Panc1 (cell line): Measurements from ENCODE around the gene PPM1M. TPM values are rescaled to one million over a fixed set of nuclear protein-coding genes. Genes with fewer than 3 reads are reported as not detected.

Source experiments
- ATAC-seq: fragments of 200-7000 bp; cut with Tn5 transposase; 2 replicates; pipeline ENCODE4 v1.9.1; 2020; ENCODE audit warnings: mild to moderate bottlenecking, moderate library complexity
- BruUV-seq: library from RNA; stranded (reverse); fragments of 400-500 nt; replicated peaks from 2 replicates; lab custom pipeline; 2021; lab: Mats Ljungman, UMichigan
- CTCF ChIA-PET: fragments of 300-600 bp; sonication (Branson Sonifier 250); formaldehyde crosslinking; loops from one replicate; lab custom pipeline; 2022; ENCODE audit warnings: antibody characterized with exemption; lab: Charles Lee
- POLR2A ChIA-PET: fragments of 300-600 bp; sonication (Branson Sonifier 250); formaldehyde crosslinking; loops from one replicate; lab custom pipeline; 2022; ENCODE audit warnings: antibody characterized with exemption; lab: Charles Lee
- DNase-seq: peaks from one replicate; pipeline ENCODE4 v3.0.0-alpha.2; 2010; ENCODE audit warnings: low read depth, low spot score
- H3K27ac ChIP-seq: 2 replicates; pipeline ENCODE4 v1.5.1; 2011; ENCODE audit warnings: mild to moderate bottlenecking, low read length, inconsistent platforms
- H3K27me3 ChIP-seq: fragments of 200-500 bp; sonication (Bioruptor generic); 2 replicates; pipeline ENCODE4 v1.6.0; 2014; ENCODE audit warnings: low read length, inconsistent platforms; ENCODE audit not compliant: control insufficient read depth, insufficient read depth
- H3K36me3 ChIP-seq: fragments of 200-500 bp; sonication (Bioruptor generic); 2 replicates; pipeline ENCODE4 v1.5.1; 2014; ENCODE audit warnings: inconsistent platforms, mild to moderate bottlenecking, low read length, moderate library complexity; ENCODE audit not compliant: control insufficient read depth, insufficient read depth
- H3K4me1 ChIP-seq: 2 replicates; pipeline ENCODE4 v1.5.1; 2011; ENCODE audit warnings: inconsistent platforms, mild to moderate bottlenecking, low read length, moderate library complexity; ENCODE audit not compliant: control insufficient read depth, insufficient read depth
- H3K4me3 ChIP-seq, 2 experiments: 2 replicates each; pipeline ENCODE4 v1.5.1; 2011 to 2012; ENCODE audit warnings: low read depth in 2 of 2, low read length in 2 of 2, mild to moderate bottlenecking in 2 of 2, inconsistent platforms in 1 of 2, moderate library complexity in 1 of 2
- H3K9me3 ChIP-seq: fragments of 200-500 bp; sonication (Bioruptor generic); 2 replicates; pipeline ENCODE4 v1.5.1; 2014; ENCODE audit warnings: low read depth, mild to moderate bottlenecking, inconsistent platforms, low read length, moderate library complexity; ENCODE audit not compliant: control insufficient read depth, insufficient read depth
- POLR2AphosphoS5 ChIP-seq: IDR thresholded peaks from 2 replicates; pipeline ENCODE4 v1.6.1; 2012; ENCODE audit warnings: mild to moderate bottlenecking, low read depth, low read length, moderate library complexity
- SIN3A ChIP-seq: IDR thresholded peaks from 2 replicates; pipeline ENCODE4 v1.6.1; 2012; ENCODE audit warnings: low read depth, mild to moderate bottlenecking, low read length, moderate library complexity, borderline replicate concordance; ENCODE audit not compliant: insufficient read depth
- TCF7L2 ChIP-seq: IDR thresholded peaks from 2 replicates; pipeline ENCODE4 v1.6.1; 2011; ENCODE audit warnings: mild to moderate bottlenecking, low read depth, low read length, inconsistent platforms
- in situ Hi-C: cut with HindIII; loops from 2 replicates; pipeline ENCODE4 v1.10.0; 2016; ENCODE audit warnings: low sequenced_read_pairs, low pct_unique_long_range_greater_than_20kb
- intact Hi-C: fragments of 100-400 bp; cut with micrococcal nuclease; formaldehyde crosslinking; loops from one replicate; pipeline ENCODE4 v1.10.0; 2022; ENCODE audit not compliant: unreplicated experiment
- total RNA-seq: library from RNA; stranded (reverse); gene quantifications from one replicate; pipeline ENCODE4 v1.2.1, GENCODE V29; 2021; ENCODE audit not compliant: unreplicated experiment
- TF ChIP-seq, protein P1 (sequence below), 2 experiments: IDR thresholded peaks; 2 replicates each; pipeline ENCODE4 v1.6.1; 2011 to 2012; ENCODE audit warnings: low read depth in 2 of 2, control low read depth in 1 of 2, low read length in 1 of 2, mild to moderate bottlenecking in 1 of 2, moderate library complexity in 1 of 2; ENCODE audit not compliant: insufficient read depth in 1 of 2
- TF ChIP-seq, protein P2 (sequence below): fragments of 450-650 bp; IDR thresholded peaks from 2 replicates; pipeline ENCODE4 v1.5.1; 2017; ENCODE audit warnings: mild to moderate bottlenecking

Gene PPM1M
- total RNA-seq, 1 experiment from 2014 or later = 9.7 TPM

DNA sequence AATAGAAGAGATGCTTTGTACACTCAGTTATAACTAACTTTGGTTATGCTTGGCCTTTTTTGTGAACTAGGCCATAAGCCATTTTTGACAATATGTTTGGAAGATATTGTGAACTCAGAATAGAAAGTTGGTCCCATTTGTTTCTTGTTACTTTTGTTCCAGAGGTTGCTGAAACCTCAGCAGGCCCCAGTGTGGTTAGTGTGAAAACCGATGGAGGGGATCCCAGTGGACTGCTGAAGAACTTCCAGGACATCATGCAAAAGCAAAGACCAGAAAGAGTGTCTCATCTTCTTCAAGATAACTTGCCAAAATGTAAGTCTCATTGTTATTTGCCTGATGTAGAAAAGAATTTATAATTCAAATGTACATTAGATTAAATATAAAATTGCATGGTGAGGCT is 41.9 kb upstream of the PPM1M start:
- in situ Hi-C loops (no loop called here), intact Hi-C loops (no loop called here)
- Histone ChIP-seq H3K4me3 (no peak overlapping the region), H3K36me3 (peaks cover 33% of the 10 kb centered on the region), H3K4me1 (peaks cover 8% of the 10 kb centered on the region), H3K9me3 (no peaks in the 10 kb centered on the region), H3K27ac (no peak overlapping the region), H3K27me3 (no peaks in the 10 kb centered on the region)
- ATAC-seq (no peak), DNase-seq (no peak)
- ChIA-PET POLR2A (no interaction called here), CTCF (no interaction called here)
- TF ChIP-seq, protein P1, sequence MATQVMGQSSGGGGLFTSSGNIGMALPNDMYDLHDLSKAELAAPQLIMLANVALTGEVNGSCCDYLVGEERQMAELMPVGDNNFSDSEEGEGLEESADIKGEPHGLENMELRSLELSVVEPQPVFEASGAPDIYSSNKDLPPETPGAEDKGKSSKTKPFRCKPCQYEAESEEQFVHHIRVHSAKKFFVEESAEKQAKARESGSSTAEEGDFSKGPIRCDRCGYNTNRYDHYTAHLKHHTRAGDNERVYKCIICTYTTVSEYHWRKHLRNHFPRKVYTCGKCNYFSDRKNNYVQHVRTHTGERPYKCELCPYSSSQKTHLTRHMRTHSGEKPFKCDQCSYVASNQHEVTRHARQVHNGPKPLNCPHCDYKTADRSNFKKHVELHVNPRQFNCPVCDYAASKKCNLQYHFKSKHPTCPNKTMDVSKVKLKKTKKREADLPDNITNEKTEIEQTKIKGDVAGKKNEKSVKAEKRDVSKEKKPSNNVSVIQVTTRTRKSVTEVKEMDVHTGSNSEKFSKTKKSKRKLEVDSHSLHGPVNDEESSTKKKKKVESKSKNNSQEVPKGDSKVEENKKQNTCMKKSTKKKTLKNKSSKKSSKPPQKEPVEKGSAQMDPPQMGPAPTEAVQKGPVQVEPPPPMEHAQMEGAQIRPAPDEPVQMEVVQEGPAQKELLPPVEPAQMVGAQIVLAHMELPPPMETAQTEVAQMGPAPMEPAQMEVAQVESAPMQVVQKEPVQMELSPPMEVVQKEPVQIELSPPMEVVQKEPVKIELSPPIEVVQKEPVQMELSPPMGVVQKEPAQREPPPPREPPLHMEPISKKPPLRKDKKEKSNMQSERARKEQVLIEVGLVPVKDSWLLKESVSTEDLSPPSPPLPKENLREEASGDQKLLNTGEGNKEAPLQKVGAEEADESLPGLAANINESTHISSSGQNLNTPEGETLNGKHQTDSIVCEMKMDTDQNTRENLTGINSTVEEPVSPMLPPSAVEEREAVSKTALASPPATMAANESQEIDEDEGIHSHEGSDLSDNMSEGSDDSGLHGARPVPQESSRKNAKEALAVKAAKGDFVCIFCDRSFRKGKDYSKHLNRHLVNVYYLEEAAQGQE (IDR thresholded peaks at IDR 0.05; ENCODE audit: insufficient read depth in 1 of 2, low read depth in 2 of 2, low read length in 1 of 2) = no peak
- TF ChIP-seq POLR2AphosphoS5 (no peak), TCF7L2 (no peak), SIN3A (no peak)
- TF ChIP-seq, protein P2, sequence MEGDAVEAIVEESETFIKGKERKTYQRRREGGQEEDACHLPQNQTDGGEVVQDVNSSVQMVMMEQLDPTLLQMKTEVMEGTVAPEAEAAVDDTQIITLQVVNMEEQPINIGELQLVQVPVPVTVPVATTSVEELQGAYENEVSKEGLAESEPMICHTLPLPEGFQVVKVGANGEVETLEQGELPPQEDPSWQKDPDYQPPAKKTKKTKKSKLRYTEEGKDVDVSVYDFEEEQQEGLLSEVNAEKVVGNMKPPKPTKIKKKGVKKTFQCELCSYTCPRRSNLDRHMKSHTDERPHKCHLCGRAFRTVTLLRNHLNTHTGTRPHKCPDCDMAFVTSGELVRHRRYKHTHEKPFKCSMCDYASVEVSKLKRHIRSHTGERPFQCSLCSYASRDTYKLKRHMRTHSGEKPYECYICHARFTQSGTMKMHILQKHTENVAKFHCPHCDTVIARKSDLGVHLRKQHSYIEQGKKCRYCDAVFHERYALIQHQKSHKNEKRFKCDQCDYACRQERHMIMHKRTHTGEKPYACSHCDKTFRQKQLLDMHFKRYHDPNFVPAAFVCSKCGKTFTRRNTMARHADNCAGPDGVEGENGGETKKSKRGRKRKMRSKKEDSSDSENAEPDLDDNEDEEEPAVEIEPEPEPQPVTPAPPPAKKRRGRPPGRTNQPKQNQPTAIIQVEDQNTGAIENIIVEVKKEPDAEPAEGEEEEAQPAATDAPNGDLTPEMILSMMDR = no peak
- BruUV-seq = no TSS peak

DNA sequence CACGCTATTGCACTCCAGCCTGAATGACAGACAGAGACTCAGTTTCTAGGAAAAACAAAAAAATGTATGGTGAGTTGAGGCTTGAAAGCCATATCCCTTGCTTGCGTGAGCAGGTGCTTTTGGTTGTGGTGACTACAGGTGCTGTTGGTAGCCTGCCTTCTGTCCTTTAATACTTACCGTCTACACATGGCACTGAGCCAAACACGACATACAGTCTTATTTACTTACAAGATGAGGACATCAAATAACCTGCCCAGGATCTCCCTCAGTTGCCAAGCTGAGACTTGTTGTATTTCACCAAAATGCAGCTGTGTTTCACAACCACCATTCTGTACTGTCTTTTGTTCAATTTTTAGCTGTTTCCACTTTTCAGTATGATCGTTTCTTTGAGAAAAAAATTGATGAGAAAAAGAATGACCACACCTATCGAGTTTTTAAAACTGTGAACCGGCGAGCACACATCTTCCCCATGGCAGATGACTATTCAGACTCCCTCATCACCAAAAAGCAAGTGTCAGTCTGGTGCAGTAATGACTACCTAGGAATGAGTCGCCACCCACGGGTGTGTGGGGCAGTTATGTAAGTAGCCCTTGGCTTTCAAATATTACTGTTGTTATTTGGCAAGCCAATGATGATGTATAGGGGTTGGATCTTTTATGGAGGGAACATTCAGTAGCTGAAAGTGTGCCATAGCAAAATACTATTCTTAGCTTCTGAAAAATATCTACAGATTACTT is 41.1 kb upstream of the PPM1M start:
- no peaks in the 10 kb centered on the region for H3K9me3 ChIP-seq
- no peak for ATAC-seq
- no peaks in the 10 kb centered on the region for H3K27me3 ChIP-seq
- intact Hi-C loops (no loop called here), in situ Hi-C loops (no loop called here)
- H3K4me3 ChIP-seq = no peak overlapping the region
- POLR2A ChIA-PET = no interaction called here
- no TSS peak for BruUV-seq
- peaks cover 36% of the 10 kb centered on the region for H3K36me3 ChIP-seq
- H3K4me1 ChIP-seq = peaks cover under 1% of the 10 kb centered on the region; the same call in 1 of the 2 replicates
- TF ChIP-seq, protein P1 (IDR thresholded peaks at IDR 0.05; ENCODE audit: insufficient read depth in 1 of 2, low read depth in 2 of 2, low read length in 1 of 2) = no peak
- no peak for TF ChIP-seq TCF7L2
- no peak for DNase-seq
- H3K27ac ChIP-seq = no peak overlapping the region
- CTCF ChIA-PET = no interaction called here
